ENCODE results near the gene MILR1. TPM values are rescaled to one million over a fixed set of nuclear protein-coding genes. Genes with fewer than 3 reads are reported as not detected.

The MILR1 gene
- total RNA-seq, 1 experiment from 2014 or later: 3.8 TPM

- ChIA-PET CTCF (no interaction called here), RAD21 (ENCODE audit: low non-redundant PET in 1 of 2, low total read pairs in 2 of 2, uncharacterized antibody in 2 of 2, unreplicated experiment in 2 of 2) (no interaction called here), POLR2A (no interaction called here)
- peaks cover 18 to 22% of the 10 kb centered on the region in 2 experiments; a peak in 3 of 4 replicates for H3K9me3 ChIP-seq (ENCODE audit: control insufficient read depth in 1 of 2, insufficient read depth in 1 of 2, low read depth in 1 of 2, low read length in 2 of 2)
- H3K4me3 ChIP-seq (replicated peaks in 1 of 2; ENCODE audit: low read depth in 1 of 2, low read length in 2 of 2): no peak overlapping the region
- H3K4me2 ChIP-seq (ENCODE audit: low read length): no peak overlapping the region
- ATAC-seq (no peak), DNase-seq (ENCODE audit: low read depth, low spot score) (no peak)
- no peak overlapping the region for H3K9ac ChIP-seq (ENCODE audit: low read length)
- H3K79me2 ChIP-seq (ENCODE audit: insufficient read depth, low read length): no peaks in the 10 kb centered on the region
- BruUV-seq (replicated peaks): no TSS peak
- H2AFZ ChIP-seq (ENCODE audit: low read depth, low read length, poor library complexity, severe bottlenecking): no peak overlapping the region
- H3K27ac ChIP-seq (ENCODE audit: low read depth, low read length): no peak overlapping the region
- intact Hi-C loops (cut with micrococcal nuclease): no loop called here
- H3K4me1 ChIP-seq (ENCODE audit: control insufficient read depth in 1 of 2, insufficient read depth in 2 of 2, low read length in 2 of 2): peaks cover 18 to 22% of the 10 kb centered on the region in 2 experiments
- no peaks in the 10 kb centered on the region for H3K9me2 ChIP-seq (ENCODE audit: insufficient read depth)
- H3K27me3 ChIP-seq (ENCODE audit: insufficient read depth, low read length): no peaks in the 10 kb centered on the region
- H4K20me1 ChIP-seq (ENCODE audit: insufficient read depth): no peaks in the 10 kb centered on the region
- H3K36me3 ChIP-seq (ENCODE audit: control insufficient read depth in 1 of 2, insufficient read depth in 2 of 2, low read length in 2 of 2): no peaks in the 10 kb centered on the region
- TF ChIP-seq FOSL1 (IDR thresholded peaks at IDR 0.05; ENCODE audit: low read depth) (no peak), POLR2A (IDR thresholded peaks at IDR 0.05; ENCODE audit: borderline replicate concordance, extremely low read depth, insufficient read depth, insufficient read length) (no peak), POLR2AphosphoS5 (IDR thresholded peaks at IDR 0.05; ENCODE audit: low read depth, low read length) (no peak), MAX (IDR thresholded peaks at IDR 0.05) (no peak), CTCF (IDR thresholded peaks at IDR 0.05 in 2 of 3, conservative IDR thresholded peaks at IDR 0.05 in 1 of 3; ENCODE audit: borderline replicate concordance in 1 of 3, insufficient read depth in 1 of 3, low read depth in 2 of 3, low read length in 2 of 3) (no peak), EGR1 (IDR thresholded peaks at IDR 0.05; ENCODE audit: low read depth) (no peak), SIN3A (IDR thresholded peaks at IDR 0.05; ENCODE audit: low read depth) (no peak), JUND (IDR thresholded peaks at IDR 0.05) (no peak), ELF1 (IDR thresholded peaks at IDR 0.05; ENCODE audit: borderline replicate concordance, low read depth) (no peak), RAD21 (IDR thresholded peaks at IDR 0.05; ENCODE audit: low read depth) (no peak), ZNF274 (IDR thresholded peaks at IDR 0.05; ENCODE audit: low read depth, low read length) (no peak), EZH2 (IDR thresholded peaks at IDR 0.05) (no peak), YY1 (IDR thresholded peaks at IDR 0.05; ENCODE audit: extremely low read depth, insufficient replicate concordance, low read depth, low read length) (no peak), ZBTB33 (IDR thresholded peaks at IDR 0.05; ENCODE audit: extremely low read depth, insufficient replicate concordance, low read length) (no peak), SRF (IDR thresholded peaks at IDR 0.05; ENCODE audit: low read depth) (no peak), CBX3 (IDR thresholded peaks at IDR 0.05; ENCODE audit: low read depth) (no peak), REST (IDR thresholded peaks at IDR 0.05; ENCODE audit: low read depth) (no peak), EZH2phosphoT487 (IDR thresholded peaks at IDR 0.05; ENCODE audit: borderline replicate concordance) (no peak), ZFX (IDR thresholded peaks at IDR 0.05) (no peak), TCF7L2 (IDR thresholded peaks at IDR 0.05; ENCODE audit: borderline replicate concordance, extremely low read depth, insufficient read depth, insufficient read length) (no peak)
Observed at GRCh38 chr17:64439956-64440355, 9.0 kb upstream of the MILR1 start.

Measured in HCT116 (cell line).